Stimulated activated CD4-positive, alpha-beta T cell treated with anti-CD3 and anti-CD28 coated beads, Interleukin-4, amount 100 ng/mL, for 4 hours (primary cell): ENCODE measurements around the gene RCOR2.
A peak's percentile ranks its signal among the peaks of the same experiment; 100 is the strongest.
"Not testable (repeated sequence)": the region's sequence is repeated elsewhere in the genome, so short reads cannot be mapped to it uniquely, and the experiment has no call there.

ENCODE experiments used
- DNase-seq, 2 experiments: peaks; one replicate each; pipeline ENCODE4 v3.0.0-alpha.2; 2020

RCOR2 gene

GRCh38 chr11:63916837-63917691, at the start of gene RCOR2:
Gene RCOR2, minus strand, starts transcription at chr11:63917164. Its CDS starts 708 bp downstream, at chr11:63916456.
- DNase-seq: peak; percentile 61 to 62

- no peak for DNase-seq
Measured at GRCh38 chr11:63966444-63966843, 49.5 kb upstream of the RCOR2 start.

GRCh38 chr11:63963895-63964294, 46.9 kb upstream of the RCOR2 start:
- DNase-seq: not testable (repeated sequence)

DNA sequence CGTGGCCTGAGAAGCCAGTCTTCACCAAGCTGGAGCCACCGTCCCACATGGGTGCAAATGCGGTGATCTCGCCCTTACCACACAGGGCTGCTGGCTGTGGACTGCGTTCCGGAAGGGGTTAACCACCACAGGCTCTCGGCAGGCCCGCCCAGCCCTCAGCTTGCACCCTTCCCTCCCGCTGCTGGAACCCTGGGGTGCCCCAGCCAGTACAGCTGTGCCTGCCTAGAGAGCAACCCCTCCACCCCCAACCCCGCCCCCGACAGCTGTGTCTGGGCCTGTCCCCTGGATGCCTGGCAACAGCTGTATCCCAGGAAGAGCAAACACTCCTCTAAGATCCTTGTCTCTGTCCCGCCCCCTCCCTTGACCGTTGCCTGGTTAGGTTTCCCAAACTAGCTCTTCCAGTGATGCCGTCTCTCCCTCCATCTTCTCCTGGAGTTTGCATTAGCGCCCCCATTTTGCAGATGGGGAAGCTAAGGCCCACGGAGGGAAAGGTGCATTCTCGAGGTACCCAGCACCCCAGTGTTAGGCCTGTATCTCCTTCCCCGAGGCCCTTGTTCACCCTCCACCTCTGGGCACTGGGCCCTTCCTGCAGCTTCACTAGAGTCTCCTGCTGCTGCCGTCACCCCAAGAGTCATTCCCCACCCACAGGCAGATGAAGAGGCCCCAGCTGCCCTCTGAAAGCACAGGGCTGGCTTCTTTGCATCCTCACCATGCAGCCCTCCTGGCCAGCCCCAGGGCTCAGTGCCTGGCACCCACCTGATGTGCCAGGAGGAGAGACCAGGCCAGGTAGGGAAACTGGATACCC, 44.8 kb upstream of the RCOR2 start:
- no peak for DNase-seq

DNA sequence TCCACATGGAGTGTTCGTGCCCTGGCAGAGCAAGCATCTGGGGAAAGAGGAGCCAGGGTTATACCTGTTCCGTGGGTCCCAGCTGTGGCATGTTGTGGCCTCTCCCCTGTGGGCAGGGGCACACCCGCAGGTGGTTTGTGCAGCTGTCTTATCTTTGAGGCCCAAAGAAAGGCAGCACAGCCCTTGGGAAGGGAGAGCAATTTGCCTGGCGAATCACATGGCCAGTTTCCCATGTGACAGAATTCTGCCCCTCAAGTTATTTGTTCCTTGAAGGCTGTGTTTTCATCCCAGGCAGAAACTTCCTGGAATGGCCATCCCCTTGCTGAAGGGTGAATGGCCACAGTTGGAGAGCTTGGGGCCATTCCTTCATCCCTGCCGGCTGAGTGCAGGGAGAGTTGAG, 41.0 kb upstream of the RCOR2 start:
- DNase-seq: no peak

- no peak for DNase-seq
Measured at GRCh38 chr11:63952570-63952969, 35.6 kb upstream of the RCOR2 start.

DNA sequence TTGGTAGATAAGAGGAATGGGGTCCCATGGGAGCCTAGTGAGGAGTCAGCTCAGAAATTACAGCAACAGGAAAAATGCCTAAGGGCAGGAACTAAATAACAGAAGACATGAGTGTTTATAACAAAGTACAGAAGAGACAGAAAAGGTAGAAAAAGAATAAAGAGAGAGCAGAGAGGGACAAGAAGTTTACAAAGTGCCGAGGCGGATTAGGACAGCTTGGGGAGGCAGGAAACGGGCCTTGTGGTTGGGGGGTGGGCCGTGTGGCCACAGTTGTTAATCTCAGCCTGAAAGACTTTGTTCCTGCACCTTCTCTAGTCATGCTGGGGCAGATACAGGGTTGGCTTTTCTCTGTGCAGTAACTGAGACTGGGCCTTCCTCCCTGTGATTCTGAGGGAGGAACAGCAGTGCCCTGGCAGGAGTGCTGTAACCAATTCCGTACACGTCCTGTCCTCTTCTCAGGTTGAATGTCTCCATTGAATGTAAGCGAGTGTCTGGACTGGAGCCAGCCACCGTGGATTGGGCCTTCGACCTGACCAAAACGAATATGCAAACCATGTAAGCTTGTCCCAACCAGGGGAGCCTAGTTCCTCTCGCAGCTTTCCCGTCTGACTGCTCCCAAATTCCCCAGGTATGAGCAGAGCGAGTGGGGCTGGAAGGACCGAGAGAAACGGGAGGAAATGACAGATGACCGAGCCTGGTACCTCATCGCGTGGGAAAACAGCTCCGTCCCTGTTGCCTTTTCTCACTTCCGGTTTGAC, 35.0 kb upstream of the RCOR2 start:
- DNase-seq: no peak

GRCh38 chr11:63945477-63946163, 28.7 kb upstream of the RCOR2 start:
- peak; percentile 37 to 42 for DNase-seq

DNA sequence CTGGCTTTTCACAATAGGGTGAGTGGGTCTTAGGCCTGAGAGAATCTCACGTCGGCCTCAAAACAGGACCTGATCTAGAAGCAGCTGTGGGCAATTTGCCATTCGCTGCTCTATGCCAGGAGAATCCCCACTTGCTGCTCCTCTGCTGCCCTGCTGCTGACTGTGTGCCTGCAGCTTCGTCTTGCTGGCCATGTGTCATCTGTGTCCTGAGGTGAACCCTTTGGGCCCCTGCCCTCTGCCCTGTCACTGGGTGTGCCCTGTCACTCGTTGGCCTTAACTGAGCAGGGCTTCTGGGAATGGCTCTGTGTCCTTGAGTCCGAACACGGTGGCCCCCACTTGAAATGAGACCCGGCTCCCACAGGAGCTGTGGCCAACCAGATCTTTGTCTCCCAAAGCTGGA, 28.0 kb upstream of the RCOR2 start:
- DNase-seq: no peak

- no peak for DNase-seq
Measured at GRCh38 chr11:63942803-63943202, 25.8 kb upstream of the RCOR2 start.

- DNase-seq: no peak
Measured at GRCh38 chr11:63941901-63942300, 24.9 kb upstream of the RCOR2 start.

DNA sequence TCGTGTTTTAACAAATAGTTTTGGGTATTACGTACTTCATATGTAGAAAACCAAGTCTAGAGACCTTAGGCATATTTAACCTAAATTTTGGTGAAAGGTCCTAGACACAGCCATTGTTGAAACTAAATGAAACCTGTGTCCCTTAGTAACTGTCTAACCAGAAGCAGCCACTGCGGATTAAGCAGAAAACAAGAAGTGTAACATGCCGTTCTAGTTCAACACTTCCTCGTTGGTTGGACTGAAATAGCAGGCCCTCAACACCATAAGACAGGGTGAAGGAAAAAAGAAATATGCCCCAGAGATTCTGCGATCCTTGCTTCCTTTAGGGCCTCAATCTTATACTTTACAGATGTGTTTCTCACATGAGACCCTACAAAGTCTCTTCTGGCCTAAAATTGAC, 23.8 kb upstream of the RCOR2 start:
- no peak for DNase-seq

GRCh38 chr11:63939397-63939891, 22.5 kb upstream of the RCOR2 start:
- DNase-seq: no peak

DNA sequence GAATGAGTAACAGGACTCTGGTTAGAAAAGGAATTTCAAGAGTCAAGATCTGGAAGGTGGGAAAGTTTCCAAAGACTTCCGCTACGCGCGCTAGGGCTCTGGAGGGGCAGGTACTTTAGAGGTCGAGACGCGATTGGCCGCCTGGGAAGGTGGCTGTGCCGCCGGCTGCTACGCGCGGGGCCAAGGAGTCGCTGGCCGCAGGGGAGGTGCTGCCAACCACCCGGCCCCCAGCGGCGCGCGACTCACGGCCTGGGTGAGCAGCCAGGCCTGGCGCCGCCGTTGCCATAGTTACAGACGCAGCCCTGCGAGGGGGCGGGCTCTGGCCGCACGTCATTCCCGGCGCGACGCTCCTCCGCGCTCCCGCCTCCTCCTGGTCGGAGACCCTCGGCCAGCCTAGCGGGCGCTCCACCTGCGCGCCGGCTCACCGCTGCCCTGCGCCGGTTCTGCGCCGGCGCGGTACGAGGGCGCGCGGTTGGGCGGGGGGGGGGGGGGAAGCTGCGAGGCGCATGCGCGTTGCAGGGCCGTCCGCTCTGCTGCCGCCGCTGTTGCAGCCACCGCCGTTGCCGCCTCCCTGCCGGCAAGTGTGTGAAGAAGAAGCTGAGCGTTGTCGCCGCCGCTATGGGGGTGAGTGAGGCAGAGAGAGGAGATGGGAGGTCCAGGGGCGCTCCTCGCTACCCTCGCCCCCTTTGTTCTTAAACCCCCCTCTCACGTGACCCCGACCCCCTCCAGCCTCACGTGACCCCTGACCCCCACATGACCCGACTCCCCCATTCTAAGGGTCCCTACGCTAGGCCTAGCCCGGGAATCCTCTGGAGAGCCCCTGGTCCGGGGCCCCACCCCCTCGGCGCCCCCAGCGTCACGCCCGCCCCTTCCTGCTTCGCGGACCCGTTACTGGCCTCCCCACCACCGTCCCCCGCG, 21.8 kb upstream of the RCOR2 start, which contains the start of gene NAA40:
NAA40 (plus strand) TSS at position 524 of the 918 bp plus-strand sequence; CDS start at position 619, 95 bp downstream.
- peak; percentile 85 to 90 for DNase-seq

DNA sequence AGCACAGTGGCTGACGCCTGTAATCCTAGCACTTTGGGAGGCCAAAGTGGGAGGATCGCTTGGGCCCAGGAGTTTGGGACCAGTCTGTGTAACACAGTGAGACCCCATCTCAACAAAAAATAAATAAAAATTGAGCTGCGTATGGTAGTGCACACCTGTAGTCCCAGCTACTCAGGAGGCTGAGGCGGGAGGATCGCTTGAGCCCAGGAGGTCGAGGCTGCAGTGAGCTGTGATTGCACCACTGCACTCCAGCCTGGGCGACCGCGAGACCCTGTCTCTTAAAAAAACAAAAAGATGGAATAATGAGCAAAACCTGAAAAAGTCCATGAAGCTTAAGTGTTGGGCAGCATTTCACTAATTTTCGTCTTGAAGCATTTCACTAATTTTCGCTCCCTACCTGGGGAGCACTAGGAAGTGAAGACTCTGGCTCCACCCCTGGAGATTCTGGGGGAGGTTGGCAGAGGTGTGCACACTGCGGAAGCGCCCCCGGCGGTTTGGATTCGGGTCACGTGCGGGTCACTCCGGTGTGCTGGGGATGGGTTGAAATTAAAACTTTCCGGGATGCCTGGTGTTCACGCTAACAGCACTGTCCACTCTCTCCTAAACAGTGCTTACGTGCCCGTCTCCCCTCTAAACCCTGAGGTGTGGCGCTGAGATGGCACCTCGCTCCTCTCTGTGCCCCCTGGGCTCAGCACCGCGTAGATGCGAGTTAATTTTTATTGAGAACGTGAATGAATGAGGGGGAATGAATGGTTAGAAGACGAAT, 20.9 kb upstream of the RCOR2 start:
- DNase-seq: no peak

- no peak for DNase-seq
Measured at GRCh38 chr11:63933459-63933858, 16.5 kb upstream of the RCOR2 start.

- no peak for DNase-seq
Measured at GRCh38 chr11:63931876-63932275, 14.9 kb upstream of the RCOR2 start.

GRCh38 chr11:63931045-63931444, 14.1 kb upstream of the RCOR2 start:
- DNase-seq: no peak

DNA sequence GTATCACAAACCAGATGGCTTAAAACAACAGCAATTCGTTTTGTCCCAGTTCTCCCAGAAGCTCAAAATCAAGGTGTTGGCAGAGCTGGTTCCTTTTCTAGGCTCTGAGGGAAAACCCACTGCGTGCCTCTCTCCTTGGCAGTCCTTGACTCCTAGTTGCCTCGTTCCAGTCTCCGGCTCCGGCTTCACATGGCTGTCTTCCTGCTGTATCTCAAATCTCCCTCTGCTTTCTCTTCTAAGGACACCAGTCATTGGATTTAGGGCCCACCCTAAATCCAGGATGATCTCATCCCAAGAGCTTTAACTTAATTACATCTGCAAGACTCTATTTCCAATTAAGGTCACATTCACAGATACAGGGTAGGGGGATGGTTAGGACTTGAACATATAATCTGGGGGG, 12.7 kb upstream of the RCOR2 start:
- no peak for DNase-seq

GRCh38 chr11:63923319-63923718, 6.4 kb upstream of the RCOR2 start:
- no peak for DNase-seq
